ENCODE results near the gene APBA2.
A peak's percentile ranks its signal among the peaks of the same experiment; 100 is the strongest.

Gene APBA2

DNA sequence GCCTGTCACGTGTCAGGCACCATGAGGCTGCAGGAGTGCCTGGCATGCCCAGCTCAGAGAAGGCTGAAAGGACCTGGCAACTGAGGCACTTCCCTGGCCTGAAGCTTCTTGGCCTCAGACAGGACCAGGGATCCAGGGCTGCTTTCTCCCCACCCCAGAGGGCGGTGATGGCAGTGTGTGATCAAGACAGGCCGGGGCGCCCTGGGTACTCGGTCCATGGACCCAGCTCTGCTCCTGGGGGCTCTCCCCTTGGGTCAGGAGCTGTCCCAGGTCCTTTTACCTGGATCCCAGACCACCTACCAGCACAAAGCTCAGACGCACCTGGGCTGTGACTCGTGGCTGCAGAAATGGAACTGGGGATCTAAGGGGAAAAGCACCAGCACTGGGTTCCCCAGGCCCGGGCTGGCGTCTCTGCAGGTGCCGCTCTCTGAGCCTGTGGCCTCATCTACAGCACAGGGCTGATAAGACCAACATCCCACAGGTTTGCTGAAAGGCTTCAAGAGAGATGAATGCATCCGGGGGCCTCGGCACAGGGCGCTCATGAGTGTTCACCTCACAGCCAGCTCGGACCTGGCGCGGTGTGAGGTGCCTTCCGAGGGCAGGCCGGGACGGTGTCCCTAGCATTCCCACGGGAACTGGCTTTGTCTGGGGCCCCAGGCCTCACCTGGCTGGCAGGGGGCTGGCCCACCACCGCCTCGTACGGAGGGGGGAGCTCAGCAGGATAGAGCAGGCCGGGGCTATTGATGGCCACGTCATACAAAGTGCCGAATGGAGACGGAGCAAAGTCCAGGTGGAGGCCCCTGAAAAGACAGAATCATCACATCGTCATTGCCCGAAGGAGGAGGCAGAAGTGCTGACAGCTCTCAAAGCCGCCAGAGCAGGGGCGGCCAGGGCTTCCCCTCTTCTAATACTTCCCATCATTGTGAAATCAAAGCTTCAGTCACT, 250.2 kb downstream of the APBA2 start:
- no peak for DNase-seq (ENCODE audit: low read depth)
- TF ChIP-seq, protein P1, sequence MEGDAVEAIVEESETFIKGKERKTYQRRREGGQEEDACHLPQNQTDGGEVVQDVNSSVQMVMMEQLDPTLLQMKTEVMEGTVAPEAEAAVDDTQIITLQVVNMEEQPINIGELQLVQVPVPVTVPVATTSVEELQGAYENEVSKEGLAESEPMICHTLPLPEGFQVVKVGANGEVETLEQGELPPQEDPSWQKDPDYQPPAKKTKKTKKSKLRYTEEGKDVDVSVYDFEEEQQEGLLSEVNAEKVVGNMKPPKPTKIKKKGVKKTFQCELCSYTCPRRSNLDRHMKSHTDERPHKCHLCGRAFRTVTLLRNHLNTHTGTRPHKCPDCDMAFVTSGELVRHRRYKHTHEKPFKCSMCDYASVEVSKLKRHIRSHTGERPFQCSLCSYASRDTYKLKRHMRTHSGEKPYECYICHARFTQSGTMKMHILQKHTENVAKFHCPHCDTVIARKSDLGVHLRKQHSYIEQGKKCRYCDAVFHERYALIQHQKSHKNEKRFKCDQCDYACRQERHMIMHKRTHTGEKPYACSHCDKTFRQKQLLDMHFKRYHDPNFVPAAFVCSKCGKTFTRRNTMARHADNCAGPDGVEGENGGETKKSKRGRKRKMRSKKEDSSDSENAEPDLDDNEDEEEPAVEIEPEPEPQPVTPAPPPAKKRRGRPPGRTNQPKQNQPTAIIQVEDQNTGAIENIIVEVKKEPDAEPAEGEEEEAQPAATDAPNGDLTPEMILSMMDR (IDR thresholded peaks at IDR 0.05; ENCODE audit: control insufficient read depth, extremely low read depth, insufficient read depth) = no peak
- H3K4me3 ChIP-seq (ENCODE audit: low read depth, low read length) = no peak overlapping the region

- DNase-seq (ENCODE audit: low read depth) = no peak
- no peak overlapping the region for H3K4me3 ChIP-seq (ENCODE audit: low read depth, low read length)
- TF ChIP-seq, protein P1 (IDR thresholded peaks at IDR 0.05; ENCODE audit: control insufficient read depth, extremely low read depth, insufficient read depth) = no peak
Observed at GRCh38 chr15:29138260-29138659, 252.5 kb downstream of the APBA2 start.

DNA sequence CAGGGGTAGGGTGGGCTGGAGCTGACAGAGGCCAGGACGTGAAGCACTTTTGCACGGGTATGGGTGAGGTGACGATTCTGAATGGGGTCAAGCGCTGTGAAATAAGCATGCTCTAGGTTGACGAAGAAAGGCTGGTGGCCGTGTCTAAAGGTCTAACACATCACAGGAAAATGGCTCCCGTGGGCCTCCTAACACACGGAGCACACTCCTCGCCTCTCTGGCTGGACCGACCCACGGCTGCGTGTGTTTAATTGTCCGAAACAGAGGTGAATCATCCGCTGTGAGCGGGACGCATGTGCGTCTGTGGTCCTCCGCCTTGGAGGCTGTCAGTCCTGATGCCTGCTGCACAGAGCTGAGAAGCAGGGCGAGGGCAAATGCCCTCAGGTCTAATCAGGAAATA, 253.3 kb downstream of the APBA2 start:
- H3K4me3 ChIP-seq (ENCODE audit: low read depth, low read length) = no peak overlapping the region
- no peak for DNase-seq (ENCODE audit: low read depth)
- TF ChIP-seq, protein P1 (IDR thresholded peaks at IDR 0.05; ENCODE audit: control insufficient read depth, extremely low read depth, insufficient read depth) = no peak

GRCh38 chr15:29139540-29140459, 254.0 kb downstream of the APBA2 start:
- H3K4me3 ChIP-seq (ENCODE audit: low read depth, low read length) = no peak overlapping the region
- TF ChIP-seq, protein P1 (IDR thresholded peaks at IDR 0.05; ENCODE audit: control insufficient read depth, extremely low read depth, insufficient read depth) = peak; percentile 97
- no peak for DNase-seq (ENCODE audit: low read depth)

- H3K4me3 ChIP-seq (ENCODE audit: low read depth, low read length) = no peak overlapping the region
- DNase-seq (ENCODE audit: low read depth) = no peak
- TF ChIP-seq, protein P1 (IDR thresholded peaks at IDR 0.05; ENCODE audit: control insufficient read depth, extremely low read depth, insufficient read depth) = no peak
Observed at GRCh38 chr15:29140475-29141307, 254.9 kb downstream of the APBA2 start.
